K562 (cell line): ENCODE measurements around the gene ZDHHC24. TPM values are rescaled to one million over a fixed set of nuclear protein-coding genes. Genes with fewer than 3 reads are reported as not detected.

Source experiments
- ATF6 ChIP-seq: sonication (generic); formaldehyde crosslinking; IDR thresholded peaks from 2 replicates; pipeline ENCODE4 v1.4.0; 2020; ENCODE audit warnings: mild to moderate bottlenecking, missing genetic modification reagents
- CBX1 ChIP-seq: sonication (generic); IDR thresholded peaks from 2 replicates; pipeline ENCODE4 v1.6.1; 2016; ENCODE audit warnings: antibody characterized with exemption, low read depth, mild to moderate bottlenecking
- CEBPG ChIP-seq, 3 experiments: fragments of 200-800 bp in 1 of 3; sonication (Bioruptor generic) in 1 of 3; sonication (generic) in 1 of 3; formaldehyde crosslinking in 1 of 3; IDR thresholded peaks in 2 of 3; conservative IDR thresholded peaks in 1 of 3; 2 replicates each; pipeline versions ENCODE4 v1.6.1 to v1.8.0; 2016 to 2022; ENCODE audit warnings: missing compliant biosample characterization in 2 of 3, missing genetic modification characterization in 2 of 3, mild to moderate bottlenecking in 1 of 3, missing genetic modification reagents in 1 of 3
- FOXA1 ChIP-seq: fragments of 450-650 bp; IDR thresholded peaks from 2 replicates; pipeline ENCODE4 v1.6.1; 2016; ENCODE audit warnings: mild to moderate bottlenecking, borderline replicate concordance
- FOXA3 ChIP-seq, 2 experiments: fragments of 450-650 bp in 1 of 2; sonication (generic) in 1 of 2; formaldehyde crosslinking; IDR thresholded peaks in 1 of 2; conservative IDR thresholded peaks in 1 of 2; 2 replicates each; pipeline versions ENCODE4 v1.4.0 to v1.8.0; 2020 to 2022; ENCODE audit warnings: mild to moderate bottlenecking in 2 of 2, missing genetic modification reagents in 1 of 2
- FOXM1 ChIP-seq, 2 experiments: fragments of 450-650 bp in 1 of 2; sonication (generic) in 1 of 2; formaldehyde crosslinking in 1 of 2; IDR thresholded peaks; 2 replicates each; pipeline versions ENCODE4 v1.6.1 to v1.9.0; 2017 to 2022; ENCODE audit warnings: low read depth in 2 of 2, mild to moderate bottlenecking in 2 of 2, missing genetic modification reagents in 1 of 2, moderate library complexity in 1 of 2
- ILF3 ChIP-seq: fragments of 450-650 bp; IDR thresholded peaks from 2 replicates; pipeline ENCODE4 v1.6.1; 2018; ENCODE audit warnings: antibody characterized with exemption, mild to moderate bottlenecking, moderate library complexity, borderline replicate concordance
- MAX ChIP-seq: sonication (generic); formaldehyde crosslinking; IDR thresholded peaks from 2 replicates; pipeline ENCODE4 v1.9.0; 2022; ENCODE audit warnings: mild to moderate bottlenecking, missing genetic modification reagents
- MYC ChIP-seq, 2 experiments: fragments of 250-450 bp in 1 of 2; sonication (Bioruptor Pico) in 1 of 2; IDR thresholded peaks; 2 replicates each; pipeline versions ENCODE4 v1.5.1 to v1.6.1; 2012 to 2021; ENCODE audit warnings: low read depth in 2 of 2, borderline replicate concordance in 1 of 2, improper control_type of control experiment in 1 of 2, low read length in 1 of 2, mild to moderate bottlenecking in 1 of 2, moderate library complexity in 1 of 2
- NCOR1 ChIP-seq: fragments of 450-650 bp; IDR thresholded peaks from 2 replicates; pipeline ENCODE4 v1.6.1; 2016; ENCODE audit warnings: mild to moderate bottlenecking, moderate library complexity
- SMAD4 ChIP-seq: fragments of 250-450 bp; sonication (Bioruptor Pico); conservative IDR thresholded peaks from 2 replicates; pipeline ENCODE4 v1.8.0; 2021; ENCODE audit warnings: inconsistent platforms, mild to moderate bottlenecking, moderate library complexity
- ZFX ChIP-seq: sonication (generic); formaldehyde crosslinking; IDR thresholded peaks from 2 replicates; pipeline ENCODE4 v1.8.0; 2022; ENCODE audit warnings: mild to moderate bottlenecking, missing genetic modification reagents, moderate library complexity
- ZNF398 ChIP-seq: fragments of 250-450 bp; sonication (Bioruptor Pico); IDR thresholded peaks from 2 replicates; pipeline ENCODE4 v1.8.0; 2021; ENCODE audit warnings: moderate library complexity, mild to moderate bottlenecking, inconsistent platforms
- ZNF507 ChIP-seq: conservative IDR thresholded peaks from 2 replicates; pipeline ENCODE4 v1.6.1; 2017; ENCODE audit warnings: missing genetic modification characterization, missing compliant biosample characterization
- ZNF696 ChIP-seq: fragments of 250-450 bp; sonication (Bioruptor Pico); conservative IDR thresholded peaks from 2 replicates; pipeline ENCODE4 v1.4.0; 2020; ENCODE audit warnings: mild to moderate bottlenecking, moderate library complexity
- polyA plus RNA-seq, 8 experiments: library from polyadenylated mRNA; depleted of rRNA in 4 of 8; stranded (reverse) in 5 of 8; unstranded in 3 of 8; fragments of >200 nt; fragmentation: Nextera tagmentation in 2 of 8; fragmentation: Illumina TruSeq in 1 of 8; extraction: Ambion mirVana in 2 of 8; extraction: Trizol in 1 of 8; gene quantifications; 2 replicates each; pipeline versions ENCODE4 v1.2.1 to v1.2.3, GENCODE V29; 2011 to 2014; ENCODE audit warnings: inconsistent platforms in 1 of 8, missing spikeins in 1 of 8
- total RNA-seq, 7 experiments: library from RNA; depleted of rRNA in 6 of 7; stranded (reverse); fragments of >200 nt in 6 of 7; fragmentation: Illumina TruSeq in 2 of 7; extraction: Trizol in 2 of 7; gene quantifications; 2 replicates each; pipeline versions ENCODE4 v1.2.1 to v1.2.3, GENCODE V29; 2011 to 2021; ENCODE audit warnings: low replicate concordance in 1 of 7
- TF ChIP-seq, protein P1 (sequence below), 2 experiments: fragments of 250-450 bp in 1 of 2; fragments of 450-650 bp in 1 of 2; sonication (Bioruptor Pico) in 1 of 2; IDR thresholded peaks; 2 replicates each; pipeline versions ENCODE4 v1.6.1 to v1.8.0; 2016 to 2021; ENCODE audit warnings: mild to moderate bottlenecking in 2 of 2, moderate library complexity in 2 of 2, missing compliant biosample characterization in 1 of 2, missing genetic modification characterization in 1 of 2
- TF ChIP-seq, protein P2 (sequence below): fragments of 450-650 bp; conservative IDR thresholded peaks from 2 replicates; pipeline ENCODE4 v1.6.1; 2016; ENCODE audit warnings: missing genetic modification characterization, low read depth, mild to moderate bottlenecking, missing compliant biosample characterization, moderate library complexity

The ZDHHC24 gene
- total and polyA plus RNA-seq, 9 of the 15 experiments (the other 6 are each of a cell fraction or from before 2014, with no cell fraction given), result 0.45 to 11.2 (median 2.7) TPM

- no peak for TF ChIP-seq FOXM1 (IDR thresholded peaks at IDR 0.05; ENCODE audit: low read depth)
- peak; percentile 73; the same call in 1 of the 2 replicates for TF ChIP-seq FOXM1 (CRISPR knock-in tag; IDR thresholded peaks at IDR 0.05; ENCODE audit: low read depth)
- peak; percentile 74; the same call in 1 of the 2 replicates for TF ChIP-seq ATF6 (CRISPR knock-in tag)
- TF ChIP-seq, protein P1, sequence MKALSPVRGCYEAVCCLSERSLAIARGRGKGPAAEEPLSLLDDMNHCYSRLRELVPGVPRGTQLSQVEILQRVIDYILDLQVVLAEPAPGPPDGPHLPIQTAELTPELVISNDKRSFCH (CRISPR knock-in tag; IDR thresholded peaks at IDR 0.05), result no peak
- TF ChIP-seq, protein P1 (tag; IDR thresholded peaks at IDR 0.05), result peak; percentile 56; the same call in 1 of the 2 replicates
- TF ChIP-seq ZNF398 (CRISPR knock-in tag), result no peak
- peak; percentile 88 to 99 for TF ChIP-seq FOXA3 (CRISPR knock-in tag; conservative IDR thresholded peaks at IDR 0.05 in 1 of 2, IDR thresholded peaks at IDR 0.05 in 1 of 2)
- TF ChIP-seq SMAD4 (CRISPR knock-in tag), result peak; percentile 57
- no peak for TF ChIP-seq CBX1
- no peak for TF ChIP-seq ZNF507 (tag)
- TF ChIP-seq NCOR1, result no peak
- TF ChIP-seq, protein P2, sequence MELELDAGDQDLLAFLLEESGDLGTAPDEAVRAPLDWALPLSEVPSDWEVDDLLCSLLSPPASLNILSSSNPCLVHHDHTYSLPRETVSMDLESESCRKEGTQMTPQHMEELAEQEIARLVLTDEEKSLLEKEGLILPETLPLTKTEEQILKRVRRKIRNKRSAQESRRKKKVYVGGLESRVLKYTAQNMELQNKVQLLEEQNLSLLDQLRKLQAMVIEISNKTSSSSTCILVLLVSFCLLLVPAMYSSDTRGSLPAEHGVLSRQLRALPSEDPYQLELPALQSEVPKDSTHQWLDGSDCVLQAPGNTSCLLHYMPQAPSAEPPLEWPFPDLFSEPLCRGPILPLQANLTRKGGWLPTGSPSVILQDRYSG (tag), result peak; percentile 64; the same call in 1 of the 2 replicates
- TF ChIP-seq ILF3, result no peak
- peak; percentile 82 for TF ChIP-seq ZFX (CRISPR knock-in tag)
- no peak for TF ChIP-seq FOXA1
- TF ChIP-seq MYC (IDR thresholded peaks at IDR 0.05; ENCODE audit: low read depth, low read length), result peak; percentile 84
- no peak for TF ChIP-seq MYC (CRISPR knock-in tag; IDR thresholded peaks at IDR 0.05; ENCODE audit: borderline replicate concordance, low read depth)
- TF ChIP-seq MAX (CRISPR knock-in tag), result peak; percentile 99
- TF ChIP-seq ZNF696, result no peak
- no peak; the same call in 1 of the 2 replicates for TF ChIP-seq CEBPG (CRISPR knock-in tag; IDR thresholded peaks at IDR 0.05)
- TF ChIP-seq CEBPG (tag; conservative IDR thresholded peaks at IDR 0.05 in 1 of 2, IDR thresholded peaks at IDR 0.05 in 1 of 2), result no peak
Observed at GRCh38 chr11:66568124-66568916, 22.5 kb upstream of the ZDHHC24 start, which contains the start of gene CTSF (continued).
